ENCODE results near the gene HBG2.

GRCh38 chr11:5252919-5253265, 1.7 kb downstream of the HBG2 start:
- TF ChIP-seq CTCF (conservative IDR thresholded peaks at IDR 0.05; ENCODE audit: low read depth in 2 of 2) (no peak), ZNF331 (CRISPR knock-in tag; IDR thresholded peaks at IDR 0.05; ENCODE audit: low read depth) (no peak), POLR2AphosphoS5 (IDR thresholded peaks at IDR 0.05; ENCODE audit: low read depth) (no peak), ETS1 (IDR thresholded peaks at IDR 0.05) (no peak), EZH2phosphoT487 (IDR thresholded peaks at IDR 0.05; ENCODE audit: unreplicated experiment) (no peak), NANOG (IDR thresholded peaks at IDR 0.05; ENCODE audit: borderline replicate concordance) (no peak), EZH2 (IDR thresholded peaks at IDR 0.05; ENCODE audit: low read depth, unreplicated experiment) (no peak), JUNB (IDR thresholded peaks at IDR 0.05; ENCODE audit: unreplicated experiment) (no peak), ZNF114 (CRISPR knock-in tag; IDR thresholded peaks at IDR 0.05) (no peak), CREB1 (CRISPR knock-in tag; IDR thresholded peaks at IDR 0.05; ENCODE audit: low read depth) (no peak)
- TF ChIP-seq, protein P1, sequence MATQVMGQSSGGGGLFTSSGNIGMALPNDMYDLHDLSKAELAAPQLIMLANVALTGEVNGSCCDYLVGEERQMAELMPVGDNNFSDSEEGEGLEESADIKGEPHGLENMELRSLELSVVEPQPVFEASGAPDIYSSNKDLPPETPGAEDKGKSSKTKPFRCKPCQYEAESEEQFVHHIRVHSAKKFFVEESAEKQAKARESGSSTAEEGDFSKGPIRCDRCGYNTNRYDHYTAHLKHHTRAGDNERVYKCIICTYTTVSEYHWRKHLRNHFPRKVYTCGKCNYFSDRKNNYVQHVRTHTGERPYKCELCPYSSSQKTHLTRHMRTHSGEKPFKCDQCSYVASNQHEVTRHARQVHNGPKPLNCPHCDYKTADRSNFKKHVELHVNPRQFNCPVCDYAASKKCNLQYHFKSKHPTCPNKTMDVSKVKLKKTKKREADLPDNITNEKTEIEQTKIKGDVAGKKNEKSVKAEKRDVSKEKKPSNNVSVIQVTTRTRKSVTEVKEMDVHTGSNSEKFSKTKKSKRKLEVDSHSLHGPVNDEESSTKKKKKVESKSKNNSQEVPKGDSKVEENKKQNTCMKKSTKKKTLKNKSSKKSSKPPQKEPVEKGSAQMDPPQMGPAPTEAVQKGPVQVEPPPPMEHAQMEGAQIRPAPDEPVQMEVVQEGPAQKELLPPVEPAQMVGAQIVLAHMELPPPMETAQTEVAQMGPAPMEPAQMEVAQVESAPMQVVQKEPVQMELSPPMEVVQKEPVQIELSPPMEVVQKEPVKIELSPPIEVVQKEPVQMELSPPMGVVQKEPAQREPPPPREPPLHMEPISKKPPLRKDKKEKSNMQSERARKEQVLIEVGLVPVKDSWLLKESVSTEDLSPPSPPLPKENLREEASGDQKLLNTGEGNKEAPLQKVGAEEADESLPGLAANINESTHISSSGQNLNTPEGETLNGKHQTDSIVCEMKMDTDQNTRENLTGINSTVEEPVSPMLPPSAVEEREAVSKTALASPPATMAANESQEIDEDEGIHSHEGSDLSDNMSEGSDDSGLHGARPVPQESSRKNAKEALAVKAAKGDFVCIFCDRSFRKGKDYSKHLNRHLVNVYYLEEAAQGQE (IDR thresholded peaks at IDR 0.05; ENCODE audit: unreplicated experiment), result no peak

Measured in GM23338 (cell line).